HG02885 (cell line): Measurements from ENCODE around the gene MEGF8.
A peak's percentile ranks its signal among the peaks of the same experiment; 100 is the strongest.

Experiments used
- ATAC-seq: cut with Tn5 transposase; IDR thresholded peaks from one replicate; pipeline ENCODE4 v1.9.1; 2021; ENCODE audit warnings: mild to moderate bottlenecking; ENCODE audit not compliant: unreplicated experiment, poor library complexity

The MEGF8 gene

GRCh38 chr19:42374826-42375376 is 49.5 kb downstream of the MEGF8 start:
- ATAC-seq: no peak

- ATAC-seq: no peak
Measured at GRCh38 chr19:42375415-42376176, 50.2 kb downstream of the MEGF8 start.

GRCh38 chr19:42376177-42376555 is 50.7 kb downstream of the MEGF8 start:
- no peak for ATAC-seq

GRCh38 chr19:42378225-42379215 is 53.1 kb downstream of the MEGF8 start:
- no peak for ATAC-seq

DNA sequence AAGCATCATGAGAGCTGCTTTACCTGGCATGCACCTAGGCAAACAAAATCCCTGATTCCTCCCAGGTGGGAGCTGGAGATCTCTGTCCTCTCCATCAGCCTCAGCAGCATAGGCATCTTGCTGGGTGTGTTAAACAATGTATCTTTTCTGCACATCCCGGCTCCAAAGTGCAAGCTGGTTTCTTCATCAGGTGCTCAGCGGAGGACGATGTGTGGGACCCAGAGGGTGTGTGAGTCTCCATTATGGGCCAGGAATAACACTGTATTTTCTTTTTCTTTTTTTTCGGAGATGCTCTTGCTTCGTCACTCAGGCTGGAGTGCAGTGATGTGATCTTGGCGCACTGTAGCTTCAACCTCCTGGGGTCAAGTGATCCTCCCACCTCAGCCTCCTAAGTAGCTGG is 54.7 kb downstream of the MEGF8 start:
- no peak for ATAC-seq

DNA sequence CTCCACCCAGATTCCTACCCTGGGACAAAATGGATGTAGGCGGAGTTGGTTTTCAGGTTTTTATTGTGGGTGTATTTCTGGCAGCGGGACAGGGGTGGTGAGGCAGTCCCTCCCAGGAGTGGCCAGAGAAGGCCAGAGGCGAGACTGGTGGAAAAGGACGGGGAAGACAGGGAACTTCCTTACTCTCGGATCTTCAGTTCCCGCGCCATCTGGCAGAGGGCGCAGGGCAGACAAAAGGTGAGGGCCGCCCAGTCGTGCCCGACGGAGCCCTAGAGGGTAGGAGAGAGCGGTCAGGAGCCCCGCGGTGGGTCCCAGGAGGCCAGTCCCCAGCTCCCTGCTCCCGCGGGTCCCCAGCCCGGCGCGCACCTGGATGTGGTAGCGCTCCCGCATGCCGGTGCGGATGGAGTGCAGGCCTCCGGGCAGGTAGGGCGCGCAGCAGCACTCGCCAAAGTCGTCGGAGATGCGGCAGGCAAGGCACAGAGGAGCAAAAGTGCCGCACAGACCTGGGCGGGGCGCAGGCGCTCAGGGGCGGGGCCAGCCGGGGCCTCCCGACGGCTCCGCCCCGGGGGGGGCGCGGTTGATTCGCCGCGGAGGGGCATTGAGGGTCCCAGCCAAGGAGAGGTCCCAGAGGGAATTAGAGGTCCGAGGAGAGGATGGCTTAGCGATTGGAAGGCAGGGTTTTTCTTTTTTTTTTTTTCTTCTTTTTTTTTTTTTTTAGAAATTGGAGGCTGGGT is 61.7 kb downstream of the MEGF8 start:
- peak; percentile 42 for ATAC-seq

DNA sequence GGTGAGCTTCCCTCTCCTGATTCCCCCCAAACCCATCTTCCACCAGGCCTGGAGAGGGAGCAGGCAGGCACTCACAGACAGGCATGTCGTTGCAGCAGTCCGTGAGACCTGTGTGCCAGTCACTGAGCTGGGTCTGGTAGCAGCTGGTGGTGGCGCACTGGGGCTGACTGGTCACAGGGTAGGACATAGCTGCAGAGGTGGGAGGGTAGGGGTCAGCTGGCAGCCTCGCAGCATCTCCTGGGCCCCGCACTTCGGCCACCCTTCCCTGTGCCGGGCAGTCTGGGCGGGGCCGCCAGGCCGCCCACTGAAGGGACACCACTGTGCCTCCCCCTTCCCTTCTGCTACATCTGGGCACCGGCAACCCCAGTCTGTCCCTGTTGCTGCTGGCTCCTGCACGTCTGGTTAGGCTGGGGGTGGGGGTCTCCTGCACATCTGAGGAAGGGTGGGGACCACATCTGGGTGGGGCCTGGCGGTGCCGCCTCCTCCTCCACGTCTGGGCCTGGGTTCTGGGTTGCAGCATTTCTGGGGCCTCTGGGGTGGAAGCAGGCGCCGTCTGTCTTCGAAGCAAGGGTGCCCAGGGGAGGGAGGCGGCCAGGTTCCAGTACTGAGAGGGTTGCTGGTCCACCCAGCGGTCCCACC is 63.5 kb downstream of the MEGF8 start:
- ATAC-seq: no peak

DNA sequence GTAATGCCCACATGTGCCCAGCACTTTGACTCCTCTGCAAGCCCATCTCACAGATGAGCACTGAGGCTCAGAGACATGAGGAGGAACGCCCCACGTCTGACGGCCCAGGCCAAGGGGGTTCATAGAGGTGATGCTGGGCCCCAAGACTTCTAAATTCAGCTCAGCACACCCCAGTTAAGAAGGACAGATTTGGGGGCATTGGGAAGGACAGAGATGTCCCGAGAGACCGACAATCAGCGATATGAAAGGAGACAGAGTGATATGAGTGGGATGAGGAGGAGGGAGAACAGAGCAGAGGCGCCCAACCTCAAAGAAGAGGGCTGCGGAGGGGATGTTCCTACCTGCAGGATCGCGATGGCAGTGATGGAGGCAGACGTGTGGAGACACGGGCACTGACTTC is 64.5 kb downstream of the MEGF8 start, which contains the start of gene CNFN:
Gene CNFN (minus strand): TSS at position 399 of the 400 bp plus-strand sequence. CDS start 1,260 bp downstream, outside the sequence.
- no peak for ATAC-seq

DNA sequence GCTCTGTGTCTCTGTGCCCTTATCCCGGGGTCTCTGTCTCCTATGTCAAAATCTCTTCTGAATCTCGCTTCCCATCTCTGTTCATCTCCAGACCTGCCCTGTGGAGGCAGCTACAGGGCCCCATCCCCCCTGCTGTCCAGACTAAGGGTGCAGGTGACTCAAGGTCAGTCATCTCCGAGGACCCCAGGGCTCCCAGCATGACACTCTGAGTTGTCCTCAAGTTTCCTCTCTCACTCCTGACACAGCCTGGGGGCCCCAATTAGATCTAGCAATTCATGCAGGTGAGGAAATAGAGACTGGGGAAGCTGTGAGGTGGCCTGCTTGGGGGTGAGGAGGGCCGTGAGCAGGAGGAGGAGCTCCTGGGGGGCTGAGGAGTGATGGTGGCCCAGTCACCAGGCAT is 66.7 kb downstream of the MEGF8 start:
- ATAC-seq: no peak

DNA sequence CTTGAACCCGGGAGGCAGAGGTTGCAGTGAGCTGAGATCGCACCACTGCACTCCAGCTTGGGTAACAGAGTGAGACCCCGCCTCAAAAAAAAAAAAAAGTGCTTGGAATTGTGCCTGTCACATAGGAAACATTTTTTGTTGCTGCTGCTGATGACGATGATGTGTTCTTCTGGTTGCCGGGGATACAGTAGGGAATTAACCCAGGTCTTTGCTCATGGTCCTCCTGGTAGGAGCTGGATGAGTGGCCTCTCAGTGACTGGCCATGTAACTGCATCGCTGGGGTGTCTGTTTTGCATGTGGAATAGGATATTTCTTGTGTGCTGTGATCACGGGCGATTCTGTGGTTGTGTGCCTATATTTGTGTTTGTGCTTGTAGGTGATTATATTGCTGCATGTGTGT is 69.3 kb downstream of the MEGF8 start:
- ATAC-seq: no peak

GRCh38 chr19:42396381-42397262 is 71.2 kb downstream of the MEGF8 start:
- ATAC-seq: peak; percentile 97

DNA sequence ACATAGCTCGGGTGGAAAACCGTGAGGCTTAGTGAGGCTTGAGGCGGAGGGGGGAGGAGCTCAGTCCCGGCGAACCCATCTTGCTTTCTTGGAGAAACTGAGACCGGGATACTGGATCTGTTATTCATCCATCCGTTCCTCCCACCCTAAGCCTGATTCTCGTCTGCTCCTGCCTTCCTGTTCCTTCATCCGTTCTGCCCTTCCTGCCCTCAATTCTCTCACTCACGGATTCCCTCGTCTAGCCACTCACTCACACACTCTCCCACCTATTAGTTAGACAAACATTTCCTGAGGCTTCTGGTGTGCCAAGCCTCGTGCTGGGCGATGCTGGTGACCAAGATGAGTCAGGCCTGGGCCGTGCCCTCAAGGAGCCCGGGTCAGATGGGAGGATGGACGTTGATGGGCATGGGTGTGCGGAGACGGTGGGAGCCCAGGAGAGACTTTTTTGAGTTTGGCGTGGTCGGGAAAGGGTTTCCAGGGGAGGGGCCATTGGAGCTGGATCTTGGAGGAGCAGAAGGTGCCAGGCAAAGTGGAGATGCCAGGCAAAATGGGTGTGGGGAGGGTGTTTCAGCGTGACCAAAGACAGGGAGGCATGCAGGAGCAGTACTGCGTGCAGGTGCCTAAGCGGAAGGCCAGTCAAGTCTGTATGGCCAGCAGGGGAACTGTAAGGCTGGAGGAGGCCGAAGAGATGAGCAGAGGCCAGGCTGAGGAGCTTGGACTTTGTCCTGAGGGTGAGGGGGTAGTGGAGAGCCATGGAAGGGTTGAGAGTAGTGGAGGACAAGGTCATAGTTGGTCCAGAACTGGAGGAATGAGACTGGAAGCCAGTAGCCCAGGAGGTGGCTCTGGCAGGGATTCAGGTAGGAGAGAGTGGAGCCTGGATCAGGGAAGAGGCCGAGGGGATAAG is 72.1 kb downstream of the MEGF8 start:
- no peak for ATAC-seq

DNA sequence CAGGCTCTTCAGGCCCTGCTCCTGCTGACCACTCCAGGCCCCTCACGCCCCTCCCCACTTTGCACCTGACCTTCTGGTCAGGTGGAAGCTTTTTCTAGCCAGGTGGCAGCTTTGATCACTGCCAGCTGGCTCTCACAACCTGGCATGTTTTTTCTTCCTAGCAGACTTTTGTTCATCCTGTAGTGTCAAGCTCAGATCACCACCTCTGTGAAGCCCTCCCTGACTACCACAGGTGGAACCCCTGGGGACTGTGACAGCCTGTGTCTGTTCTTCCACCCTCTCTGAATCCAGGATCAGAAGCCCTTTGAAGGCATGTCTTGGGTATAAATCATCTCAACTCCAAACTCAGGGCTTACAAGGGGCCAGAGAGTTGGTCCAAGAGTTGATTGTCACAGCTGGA is 75.0 kb downstream of the MEGF8 start:
- no peak for ATAC-seq

GRCh38 chr19:42401365-42402303 is 76.2 kb downstream of the MEGF8 start:
- no peak for ATAC-seq

GRCh38 chr19:42402376-42403116 is 77.1 kb downstream of the MEGF8 start:
- ATAC-seq: no peak

DNA sequence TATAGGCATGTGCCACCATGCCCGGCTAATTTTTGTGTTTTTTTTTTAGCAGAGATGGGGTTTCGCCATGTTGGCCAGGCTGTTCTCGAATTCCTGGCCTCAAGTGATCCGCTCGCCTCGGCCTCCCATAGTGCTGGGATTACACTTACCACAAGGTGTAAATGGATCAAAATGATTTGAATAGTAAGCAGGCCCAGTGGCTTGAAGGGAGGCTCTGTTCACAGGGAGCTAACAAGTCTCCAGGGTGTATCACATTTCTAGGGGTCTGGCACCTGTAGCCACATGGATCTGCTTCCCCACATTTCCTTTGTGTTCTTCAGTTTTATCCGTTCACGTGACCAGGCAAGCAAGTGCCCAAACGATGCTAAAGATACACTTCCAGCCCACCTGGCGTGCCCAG is 78.2 kb downstream of the MEGF8 start:
- ATAC-seq: no peak
